Urothelium cell line (cell line): Measurements from ENCODE around the gene SHFL.
A peak's percentile ranks its signal among the peaks of the same experiment; 100 is the strongest.

Source experiments
- DNase-seq: peaks from one replicate; pipeline ENCODE4 v3.0.0; 2011; ENCODE audit warnings: low spot score, mixed read lengths
- FAIRE-seq: peaks from 2 replicates; lab custom pipeline; 2011; peaks lifted over from hg19 to GRCh38; lab: Jason Lieb, UNC

SHFL gene

DNA sequence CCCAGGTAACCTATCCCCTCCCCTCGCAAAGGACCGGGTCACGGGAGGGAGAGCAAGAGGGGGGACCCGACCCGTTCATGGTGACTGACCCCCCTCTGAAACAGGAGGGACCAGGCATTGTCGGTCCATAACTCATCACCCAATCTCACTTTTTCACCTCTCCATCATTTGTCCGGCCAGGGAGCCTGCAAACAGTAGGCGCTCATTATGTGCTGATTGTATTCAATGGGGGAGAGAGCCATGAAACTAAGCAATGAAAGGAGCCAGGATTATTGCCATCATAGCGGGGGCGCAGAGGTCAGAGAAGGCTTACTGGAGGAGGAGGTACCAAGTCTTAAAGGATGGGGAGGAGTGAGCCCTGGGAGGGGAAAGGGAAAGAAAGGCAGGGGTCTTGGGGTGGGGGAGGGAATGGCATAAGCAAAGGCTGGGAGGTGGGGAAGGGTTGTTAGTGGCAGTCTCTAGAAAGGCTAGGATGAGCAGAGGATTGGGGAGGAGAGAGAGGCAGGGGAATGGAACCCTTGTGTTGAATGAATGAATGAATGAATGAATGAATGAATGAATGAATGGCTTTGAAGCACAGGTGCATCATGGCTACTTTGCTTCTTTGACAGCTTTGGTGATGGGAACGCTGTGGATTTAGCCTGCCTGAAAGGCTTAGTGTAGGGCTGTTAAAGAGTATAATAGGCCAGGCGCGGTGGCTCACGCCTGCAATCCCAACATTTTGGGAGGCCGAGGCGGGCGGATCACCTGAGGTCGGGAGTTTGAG is 1.4 kb downstream of the SHFL start:
- FAIRE-seq = no peak
- no peak for DNase-seq

DNA sequence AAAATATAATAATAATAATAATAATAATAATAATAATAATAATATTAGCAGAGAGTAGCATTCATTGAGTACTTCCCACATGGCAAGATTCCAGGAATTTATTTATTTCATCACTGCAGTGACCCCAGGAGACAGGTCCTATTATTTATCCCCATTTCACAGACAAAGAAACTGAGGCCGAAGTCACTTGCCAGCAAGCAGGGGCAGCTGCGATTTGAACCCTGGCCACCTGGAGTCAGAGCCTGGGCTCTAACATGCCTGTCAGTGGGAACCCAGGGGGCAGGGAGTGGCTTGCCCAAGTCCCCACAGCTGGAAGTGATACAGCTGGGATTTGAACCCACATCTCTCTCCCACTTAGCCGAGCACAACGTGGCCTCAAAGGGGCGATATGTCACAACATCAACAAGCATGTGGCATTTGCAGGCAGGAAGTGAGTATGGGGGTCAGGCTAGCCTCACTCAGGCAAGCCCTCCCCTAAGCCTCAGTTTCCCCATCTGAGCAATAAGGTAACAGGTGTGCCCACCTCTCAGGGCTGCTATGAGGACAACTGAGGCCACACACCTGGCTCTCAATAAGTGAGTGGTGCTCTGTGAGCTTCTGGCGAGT is 2.9 kb downstream of the SHFL start:
- no peak for DNase-seq
- FAIRE-seq = no peak

DNA sequence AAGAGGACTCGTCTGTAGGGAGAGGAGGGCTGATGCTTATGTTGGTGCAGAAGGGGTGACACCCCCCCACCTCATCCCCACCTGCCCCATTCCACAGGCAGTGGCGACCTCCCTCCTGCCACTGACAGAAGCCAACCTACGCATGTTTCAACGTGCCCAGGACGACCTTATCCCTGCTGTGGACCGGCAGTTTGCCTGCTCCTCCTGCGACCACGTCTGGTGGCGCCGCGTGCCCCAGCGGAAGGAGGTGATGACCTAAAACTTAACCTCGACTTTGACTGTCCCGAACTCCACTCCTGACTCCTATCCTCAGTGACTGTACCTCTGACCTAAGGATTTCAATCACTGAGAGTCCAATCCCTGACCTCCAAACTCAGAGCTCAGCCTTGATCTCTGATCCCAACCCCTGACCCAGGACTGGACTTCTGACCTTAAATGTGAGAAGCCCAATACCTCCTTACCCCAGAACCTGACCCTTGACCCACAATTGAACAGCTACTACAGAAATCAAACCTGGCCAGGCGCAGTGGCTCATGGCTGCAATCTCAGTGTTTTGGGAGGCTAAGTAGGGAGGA is 3.8 kb downstream of the SHFL start:
- FAIRE-seq = no peak
- no peak for DNase-seq

DNA sequence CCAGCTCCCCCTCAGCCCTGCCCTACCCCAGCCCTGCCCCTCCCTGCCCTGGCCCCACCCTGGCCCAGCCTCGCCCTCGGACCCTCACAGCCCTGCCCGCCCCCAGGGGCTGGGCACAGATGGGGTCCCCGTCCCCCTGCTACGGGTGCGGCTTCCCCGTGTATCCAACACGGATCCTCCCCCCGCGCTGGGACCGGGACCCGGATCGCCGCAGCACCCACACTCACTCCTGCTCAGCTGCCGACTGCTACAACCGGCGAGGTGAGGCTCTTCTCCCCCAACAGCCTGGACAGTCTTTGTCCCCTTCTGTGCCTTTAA is 5.2 kb downstream of the SHFL start:
- no peak for FAIRE-seq
- no peak for DNase-seq

- DNase-seq (no peak), FAIRE-seq (no peak)
Observed at GRCh38 chr19:10091895-10092641, 6.0 kb downstream of the SHFL start.

- DNase-seq (no peak), FAIRE-seq (no peak)
Observed at GRCh38 chr19:10092648-10093294, 6.7 kb downstream of the SHFL start.

DNA sequence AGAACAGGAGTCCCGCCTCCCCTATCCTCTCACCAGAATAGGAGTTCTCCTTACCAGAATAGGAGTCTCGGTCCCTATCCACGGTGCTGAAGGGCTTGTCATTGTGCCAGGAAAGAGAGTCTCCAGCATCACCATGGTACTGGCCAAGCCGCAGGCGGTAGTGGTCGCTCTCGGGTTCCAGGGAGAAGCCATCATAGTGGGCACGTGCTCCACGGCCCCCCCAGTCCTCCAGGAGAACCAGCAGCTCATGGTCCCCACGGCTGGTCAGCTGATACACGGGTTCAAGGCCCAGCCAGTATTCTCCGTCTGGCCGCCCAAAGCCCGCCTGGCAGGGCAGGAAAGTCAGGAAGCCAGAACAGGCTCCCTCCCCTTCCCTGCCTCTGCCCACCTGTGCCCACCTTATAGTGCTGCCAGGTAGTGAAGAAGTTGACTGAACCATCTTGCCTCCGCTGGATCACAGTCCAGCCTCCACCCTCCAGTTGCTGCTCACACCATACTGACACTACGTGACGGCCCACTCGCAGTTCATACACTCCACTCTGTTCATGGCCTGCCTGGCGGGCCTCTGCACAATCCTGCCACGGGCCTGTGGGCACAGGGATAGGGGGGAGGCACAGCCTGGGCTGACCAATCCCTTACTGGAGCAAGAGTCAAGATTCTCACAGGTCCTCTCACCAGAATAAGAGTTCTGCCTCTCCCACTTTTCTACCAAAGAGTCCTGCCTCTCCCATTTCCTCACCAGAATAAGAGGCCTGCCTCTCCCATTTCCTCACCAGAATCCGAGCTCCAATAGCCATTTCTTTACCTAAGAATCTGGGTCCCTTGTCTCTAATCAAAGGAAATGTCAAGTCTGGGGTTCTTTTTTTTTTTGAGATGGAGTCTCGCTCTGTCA is 7.4 kb downstream of the SHFL start:
- FAIRE-seq = no peak
- DNase-seq = peak; percentile 17

- no peak for FAIRE-seq
- DNase-seq = no peak
Observed at GRCh38 chr19:10095622-10095947, 9.5 kb downstream of the SHFL start.

- FAIRE-seq (peak; percentile 77), DNase-seq (peak; percentile 95)
Observed at GRCh38 chr19:10095948-10096614, 10.0 kb downstream of the SHFL start.

- no peak for DNase-seq
Observed at GRCh38 chr19:10096615-10096963, 10.5 kb downstream of the SHFL start.

DNA sequence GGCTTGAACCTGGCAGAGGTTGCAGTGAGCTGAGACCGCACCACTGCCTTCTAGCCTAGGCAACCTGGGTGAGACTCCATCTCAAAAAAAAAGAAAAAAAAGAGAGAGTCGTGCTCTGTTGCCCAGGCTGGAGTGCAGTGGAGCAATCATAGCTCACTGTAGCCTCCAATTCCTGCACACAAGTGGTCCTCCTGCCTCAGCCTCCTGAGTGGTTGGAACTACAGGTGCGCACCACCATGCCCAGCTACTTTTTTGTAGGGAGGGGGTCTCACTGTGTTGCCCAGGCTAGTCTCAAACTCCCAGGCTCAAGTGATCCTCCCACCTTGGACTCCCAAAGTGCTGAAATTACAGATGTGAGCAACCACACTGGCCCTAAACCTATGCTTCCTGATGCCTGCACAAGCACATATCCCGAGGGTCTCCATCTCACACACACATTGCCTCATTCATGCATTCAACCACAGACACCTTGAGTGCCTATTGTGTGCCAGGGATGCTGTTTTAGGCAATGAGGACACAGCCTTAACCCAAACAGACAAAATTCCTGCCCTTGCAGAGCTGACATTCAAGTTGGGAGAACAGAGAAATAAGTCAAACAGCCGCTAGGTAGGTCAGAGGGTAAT is 14.2 kb downstream of the SHFL start:
- DNase-seq (no peak), FAIRE-seq (no peak)

More at GRCh38 chr19:10096615-10096963, 10.5 kb downstream of the SHFL start:
- FAIRE-seq = no peak

GRCh38 chr19:10102787-10103236 is 16.7 kb downstream of the SHFL start:
- DNase-seq = no peak
- no peak for FAIRE-seq

DNA sequence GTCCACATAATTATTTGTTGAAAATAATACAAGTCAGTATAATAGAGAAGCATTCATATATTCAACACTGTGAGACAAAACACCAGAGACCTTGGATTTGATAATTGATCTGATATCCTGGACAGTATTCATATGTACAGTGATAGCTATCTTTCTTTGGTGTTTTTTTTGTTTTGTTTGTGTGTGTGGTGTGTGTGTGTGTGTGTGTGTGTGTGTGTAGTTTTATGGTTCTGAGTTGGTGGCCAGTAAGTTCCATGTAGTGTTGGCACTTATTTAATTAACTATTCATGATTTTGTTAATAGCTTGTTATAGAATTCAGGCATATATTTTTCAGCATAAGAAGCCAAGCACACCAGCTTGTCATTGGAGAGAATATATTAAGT is 18.0 kb downstream of the SHFL start:
- no peak for DNase-seq
- FAIRE-seq = no peak

DNA sequence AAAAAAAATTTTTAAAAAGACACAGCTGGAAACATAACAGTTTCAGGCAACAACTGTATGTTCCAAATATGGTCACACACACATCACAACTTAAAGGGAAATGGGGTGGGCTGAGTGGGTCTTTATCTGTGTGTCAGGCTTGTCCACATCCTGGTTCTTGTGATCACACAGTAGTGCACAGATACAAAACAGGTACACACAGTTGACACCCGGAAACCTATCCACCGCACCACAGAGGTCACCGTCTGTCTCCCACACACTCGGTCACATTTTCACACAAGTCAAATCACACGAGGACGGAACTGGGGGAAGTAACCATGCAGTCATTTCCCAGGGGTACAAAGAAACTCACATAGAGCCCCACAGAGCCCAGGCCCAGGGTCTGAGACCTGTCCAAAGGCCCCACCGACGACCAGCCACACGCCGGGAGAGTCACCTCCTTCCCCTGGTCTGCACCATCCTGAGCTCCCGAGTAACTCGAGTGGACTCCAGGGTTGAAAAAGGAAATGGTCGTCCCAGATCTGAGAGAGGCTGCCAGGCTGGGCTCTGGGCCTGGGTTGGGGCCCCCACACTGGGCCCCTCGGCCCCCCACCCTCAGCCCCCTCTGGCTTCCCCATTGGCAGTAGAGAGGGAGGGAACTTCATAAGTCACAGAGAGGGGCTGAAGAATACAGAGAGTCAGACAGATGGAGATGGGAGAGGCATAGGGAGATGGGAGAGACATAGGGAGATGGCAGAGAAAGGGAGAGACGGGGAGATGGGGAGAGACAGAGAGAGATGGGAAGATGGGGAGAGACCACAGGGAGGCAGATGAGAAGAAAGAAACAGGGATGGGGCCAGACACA is 18.8 kb downstream of the SHFL start:
- FAIRE-seq = no peak
- no peak for DNase-seq

DNA sequence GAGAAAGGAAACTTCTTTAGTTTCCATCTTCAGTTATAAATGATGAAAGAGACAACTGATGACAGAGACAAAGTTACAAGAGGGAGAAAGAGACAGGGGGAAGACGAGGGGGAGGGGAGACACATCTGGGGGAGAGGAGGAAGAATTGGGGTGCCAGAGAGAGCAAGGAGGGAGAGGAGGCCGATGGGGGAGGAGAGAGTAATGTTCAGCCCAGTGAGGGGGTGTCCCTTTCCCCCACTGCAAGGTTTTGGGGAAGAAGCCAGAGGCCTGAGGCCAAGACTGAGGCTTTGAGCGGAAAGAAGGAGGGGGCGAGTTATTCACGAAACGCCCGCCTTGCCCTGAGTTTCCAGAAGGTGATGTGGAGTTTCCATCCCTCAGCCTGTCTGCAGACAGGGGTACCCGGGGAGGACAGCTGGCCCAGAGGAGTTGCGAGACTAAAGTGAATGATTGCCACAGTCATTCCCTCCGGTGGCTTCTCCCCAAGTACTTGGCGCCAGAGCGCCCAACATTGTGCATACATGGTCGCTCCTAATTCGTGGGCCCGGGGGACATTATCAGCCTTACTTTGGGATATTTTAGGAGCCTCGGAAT is 19.5 kb downstream of the SHFL start:
- DNase-seq = no peak
- no peak for FAIRE-seq

GRCh38 chr19:10106100-10106936 is 20.2 kb downstream of the SHFL start, which contains the start of gene PPAN:
Gene PPAN, plus strand, starts transcription at chr19:10106362. Its CDS starts 33 bp downstream, at chr19:10106395.
- DNase-seq (peak; percentile 97), FAIRE-seq (no peak)

- FAIRE-seq = no peak
- DNase-seq = no peak
Observed at GRCh38 chr19:10107254-10107653, 21.1 kb downstream of the SHFL start.
